ENCODE results near the gene EML5.

DNA sequence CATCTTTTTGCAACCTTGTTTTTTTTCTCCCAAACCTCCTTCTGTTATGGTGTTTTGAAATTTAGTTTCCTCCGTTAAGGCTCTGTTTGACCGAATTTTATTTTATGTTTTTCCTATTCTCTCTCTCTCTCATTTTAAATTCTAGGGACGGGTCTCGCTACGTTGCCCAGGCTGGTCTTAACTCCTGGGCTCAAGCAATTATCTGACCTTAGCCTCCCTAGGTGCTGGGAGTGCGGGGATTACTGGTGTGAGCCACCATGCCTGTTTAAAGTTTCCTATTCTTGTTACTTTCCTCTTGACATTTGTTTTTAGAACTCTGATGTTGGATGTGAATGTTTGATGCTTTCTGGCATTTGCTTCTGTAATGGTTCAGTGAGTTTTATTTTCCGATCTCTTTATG, 228.9 kb downstream of the EML5 start:
- no peak for TF ChIP-seq CTCF (IDR thresholded peaks at IDR 0.05)
- no peak for TF ChIP-seq POLR2A (IDR thresholded peaks at IDR 0.05)
